CD4-positive, alpha-beta T cell (primary cell): ENCODE data around the gene GBA2. TPM values are rescaled to one million over a fixed set of nuclear protein-coding genes. Genes with fewer than 3 reads are reported as not detected.

Experiments used
- ATAC-seq: fragments of 200-7000 bp; cut with Tn5 transposase; one replicate; pipeline ENCODE4 v1.10.0; 2022; ENCODE audit warnings: mild to moderate bottlenecking; ENCODE audit not compliant: poor library complexity
- CTCF ChIA-PET: fragments of 350-600 bp; sonication (Branson Sonifier 250); formaldehyde crosslinking; loops from one replicate; lab custom pipeline; 2021; ENCODE audit warnings: antibody characterized with exemption, inconsistent platforms; lab: Charles Lee
- POLR2A ChIA-PET: fragments of 350-600 bp; sonication (Branson Sonifier 250); formaldehyde crosslinking; loops from one replicate; lab custom pipeline; 2021; ENCODE audit warnings: antibody characterized with exemption, inconsistent platforms; lab: Charles Lee
- DNase-seq, 14 experiments: peaks; one replicate each; pipeline ENCODE4 v3.0.0-alpha.2; 2013 to 2020; ENCODE audit warnings: mixed read lengths in 2 of 14
- H3K27ac ChIP-seq, 2 donors: one replicate each; pipeline versions ENCODE4 v1.5.1 to v1.7.0; 2013; ENCODE audit warnings: low read length in 2 of 2, low read depth in 1 of 2, mild to moderate bottlenecking in 1 of 2
- H3K27me3 ChIP-seq, 2 experiments: 1 replicate in 1 of 2; 2 replicates in 1 of 2; pipeline versions ENCODE4 v1.6.1 to v1.7.0; 2013; ENCODE audit warnings: low read length in 2 of 2, control low read depth in 1 of 2, mild to moderate bottlenecking in 1 of 2, moderate library complexity in 1 of 2; ENCODE audit not compliant: insufficient read depth in 2 of 2, control insufficient read depth in 1 of 2
- H3K36me3 ChIP-seq: one replicate; pipeline ENCODE4 v1.6.1; 2013; ENCODE audit warnings: low read length, control low read depth; ENCODE audit not compliant: insufficient read depth
- H3K4me1 ChIP-seq: one replicate; pipeline ENCODE4 v1.6.1; 2013; ENCODE audit warnings: low read length, control low read depth; ENCODE audit not compliant: insufficient read depth
- H3K4me3 ChIP-seq: one replicate; pipeline ENCODE4 v1.5.1; 2013; ENCODE audit warnings: mild to moderate bottlenecking, low read length, moderate library complexity
- H3K9me3 ChIP-seq, 2 experiments: 1 replicate in 1 of 2; 2 replicates in 1 of 2; pipeline versions ENCODE4 v1.6.1 to v1.7.0; 2013; ENCODE audit warnings: low read length in 2 of 2, mild to moderate bottlenecking in 2 of 2, control low read depth in 1 of 2, moderate library complexity in 1 of 2; ENCODE audit not compliant: control insufficient read depth in 1 of 2, insufficient read depth in 1 of 2
- H3K27ac Mint-ChIP-seq: one replicate; pipeline ENCODE4 v1.8.0; 2020; ENCODE audit warnings: mixed read lengths
- H3K27me3 Mint-ChIP-seq: one replicate; pipeline ENCODE4 v1.8.0; 2021; ENCODE audit warnings: mixed read lengths
- H3K36me3 Mint-ChIP-seq: one replicate; pipeline ENCODE4 v1.8.0; 2021; ENCODE audit warnings: low read depth, mixed read lengths
- H3K4me1 Mint-ChIP-seq: one replicate; pipeline ENCODE4 v1.8.0; 2021; ENCODE audit warnings: low read depth, mixed read lengths
- H3K4me3 Mint-ChIP-seq: one replicate; pipeline ENCODE4 v1.8.0; 2020; ENCODE audit warnings: mild to moderate bottlenecking, mixed read lengths
- H3K9me3 Mint-ChIP-seq: one replicate; pipeline ENCODE4 v1.8.0; 2020; ENCODE audit warnings: mixed read lengths
- intact Hi-C, 2 experiments: fragments of 100-400 bp; cut with DNase I in 1 of 2; cut with micrococcal nuclease in 1 of 2; formaldehyde crosslinking; loops; one replicate each; pipeline versions ENCODE4 v1.15.1 to v1.9.0; 2023 to 2025; cut with DNase I, micrococcal nuclease
- total RNA-seq, 174 experiments: library from RNA in 2 of 174; stranded (reverse) in 2 of 174; gene quantifications; one replicate each; pipeline ENCODE4 v1.2.3 and lab custom pipeline; 2021 to 2026
- TF ChIP-seq, protein P1 (sequence below): fragments of 200-600 bp; IDR thresholded peaks from one replicate; pipeline ENCODE4 v1.8.0; 2022; ENCODE audit warnings: antibody characterized with exemption, mild to moderate bottlenecking

Gene GBA2
- total RNA-seq, 2 experiments from 2014 or later: 17.3 to 18.6 TPM

DNA sequence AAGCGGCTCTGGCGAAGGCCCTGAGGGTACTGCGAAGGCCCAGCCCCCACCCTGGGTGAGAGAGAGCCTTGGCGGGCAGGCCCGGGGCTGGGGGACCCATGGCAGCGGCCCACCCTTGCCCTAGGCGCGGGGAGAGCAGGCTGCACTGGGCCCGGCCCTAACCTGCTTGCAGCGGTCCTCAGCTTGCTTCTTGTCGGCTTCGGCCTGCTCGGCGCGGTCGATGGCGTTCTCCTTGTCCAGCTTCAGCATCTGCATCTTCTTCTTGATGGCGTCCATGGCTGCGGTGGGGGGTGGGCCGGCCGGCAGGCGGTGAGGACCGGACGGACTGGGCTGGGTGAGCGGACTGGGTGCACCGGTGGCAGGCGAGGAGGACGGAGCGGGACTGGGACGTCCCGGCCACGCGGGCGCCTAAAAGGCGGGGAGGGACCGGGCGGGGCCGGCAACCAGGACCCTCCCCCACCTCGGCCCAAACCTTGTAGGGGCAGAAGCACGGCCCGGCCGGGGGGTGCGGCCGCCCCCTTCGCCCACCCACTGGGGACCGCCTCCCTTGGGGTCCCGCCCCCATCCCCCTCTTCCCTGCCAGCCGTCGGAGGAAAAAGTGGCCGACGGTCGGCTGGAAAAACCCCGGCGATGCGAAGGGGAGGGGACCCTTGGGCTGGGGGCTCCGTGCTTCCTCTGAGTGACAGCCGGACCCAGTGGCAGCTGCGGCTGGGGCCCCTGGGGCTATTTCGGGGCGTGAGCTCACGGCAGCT lies 59.3 kb downstream of the GBA2 start, which contains the start of gene TPM2:
TPM2 (minus strand) TSS at position 384 of the 752 bp plus-strand sequence; CDS start at position 276, 108 bp downstream.
- CTCF ChIA-PET: interaction anchor here (1.8 kb wide), 1 partner anchor 42 kb away, joined by 5 read pairs; no protein-coding TSS in a partner anchor
- Mint-ChIP-seq H3K4me1 (peaks cover 28% of the 10 kb centered on the region), H3K27me3 (no peaks in the 10 kb centered on the region)

DNA sequence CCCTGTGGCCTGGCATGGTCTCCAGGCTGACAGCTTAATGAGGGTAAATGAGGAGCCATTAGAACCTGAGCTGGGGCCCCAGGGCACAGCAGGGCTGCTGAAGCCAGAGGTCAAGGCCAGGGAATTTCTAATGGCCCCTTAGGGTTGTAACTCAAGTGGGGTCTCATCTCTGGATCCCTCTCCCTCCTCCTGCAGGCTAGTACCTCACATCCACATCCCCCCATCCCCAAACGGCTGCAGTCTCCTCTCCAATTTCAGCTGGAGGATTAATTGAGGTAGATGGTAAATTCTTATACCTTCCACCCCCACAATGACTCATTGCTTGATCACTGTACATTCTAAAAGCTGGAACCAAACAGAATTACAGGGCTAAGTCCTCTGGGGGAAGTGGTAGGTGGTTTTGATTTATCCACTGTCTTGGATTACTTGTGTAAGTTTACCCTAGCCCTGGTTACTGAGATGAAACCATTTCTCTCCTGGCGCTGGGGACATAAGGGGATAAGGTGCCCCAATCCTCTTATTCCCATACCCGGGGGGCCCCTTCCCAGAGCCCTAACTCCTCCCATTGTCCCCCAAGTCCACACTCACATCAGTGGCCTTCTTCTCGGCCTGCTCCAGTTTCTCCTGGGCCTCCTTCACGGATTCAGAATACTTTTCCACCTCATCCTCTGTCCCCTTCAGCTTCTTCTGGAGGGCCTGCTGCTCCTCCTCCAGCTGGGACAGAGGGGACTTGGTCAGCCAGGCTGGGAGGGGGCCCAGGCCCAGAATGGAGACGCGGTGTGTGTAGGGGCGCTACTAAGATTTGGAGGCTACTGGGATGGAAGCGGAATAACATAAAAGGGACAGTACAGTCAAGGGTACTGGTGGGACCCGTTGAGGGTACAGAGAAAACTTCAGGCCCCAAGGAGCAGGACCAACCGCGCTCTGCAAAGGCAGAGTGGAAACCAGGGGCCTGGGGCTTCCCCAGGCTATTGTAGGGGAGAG lies 60.2 kb downstream of the GBA2 start:
- no peaks in the 10 kb centered on the region for H3K36me3 Mint-ChIP-seq
- no peaks in the 10 kb centered on the region for H3K9me3 ChIP-seq
- CTCF ChIA-PET: interaction anchor here (0.7 to 1.8 kb wide), 3 partner anchors 8 to 31 kb away, joined by 3 to 14 read pairs (median 5); partner anchors contain the start of genes CCDC107 and RMRP
- no peaks in the 10 kb centered on the region for H3K9me3 Mint-ChIP-seq
- no peak overlapping the region for H3K4me3 ChIP-seq
- POLR2A ChIA-PET: interaction anchor here (1.3 to 1.7 kb wide), 2 partner anchors 40 to 42 kb away, joined by 3 to 9 read pairs; no protein-coding TSS in a partner anchor
- peaks cover 28% of the 10 kb centered on the region for H3K4me1 Mint-ChIP-seq
- TF ChIP-seq, protein P1, sequence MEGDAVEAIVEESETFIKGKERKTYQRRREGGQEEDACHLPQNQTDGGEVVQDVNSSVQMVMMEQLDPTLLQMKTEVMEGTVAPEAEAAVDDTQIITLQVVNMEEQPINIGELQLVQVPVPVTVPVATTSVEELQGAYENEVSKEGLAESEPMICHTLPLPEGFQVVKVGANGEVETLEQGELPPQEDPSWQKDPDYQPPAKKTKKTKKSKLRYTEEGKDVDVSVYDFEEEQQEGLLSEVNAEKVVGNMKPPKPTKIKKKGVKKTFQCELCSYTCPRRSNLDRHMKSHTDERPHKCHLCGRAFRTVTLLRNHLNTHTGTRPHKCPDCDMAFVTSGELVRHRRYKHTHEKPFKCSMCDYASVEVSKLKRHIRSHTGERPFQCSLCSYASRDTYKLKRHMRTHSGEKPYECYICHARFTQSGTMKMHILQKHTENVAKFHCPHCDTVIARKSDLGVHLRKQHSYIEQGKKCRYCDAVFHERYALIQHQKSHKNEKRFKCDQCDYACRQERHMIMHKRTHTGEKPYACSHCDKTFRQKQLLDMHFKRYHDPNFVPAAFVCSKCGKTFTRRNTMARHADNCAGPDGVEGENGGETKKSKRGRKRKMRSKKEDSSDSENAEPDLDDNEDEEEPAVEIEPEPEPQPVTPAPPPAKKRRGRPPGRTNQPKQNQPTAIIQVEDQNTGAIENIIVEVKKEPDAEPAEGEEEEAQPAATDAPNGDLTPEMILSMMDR: no peak
- peak overlapping the region; percentile 82 for H3K4me3 Mint-ChIP-seq
- H3K4me1 ChIP-seq: peaks cover 26% of the 10 kb centered on the region
- no peaks in the 10 kb centered on the region for H3K36me3 ChIP-seq
- peak overlapping the region in 1 of 2 donors; percentile 22 for H3K27ac ChIP-seq
- intact Hi-C loops: no loop called here
- peak; percentile 37 for ATAC-seq
- no peaks in the 10 kb centered on the region for H3K27me3 ChIP-seq
- H3K27me3 Mint-ChIP-seq: no peaks in the 10 kb centered on the region
- H3K27ac Mint-ChIP-seq: peak overlapping the region; percentile 1
- no peak for DNase-seq

More for the DNA sequence above, 59.3 kb downstream of the GBA2 start, which contains the start of gene TPM2:
- H3K36me3 Mint-ChIP-seq: no peaks in the 10 kb centered on the region
- TF ChIP-seq, protein P1: no peak
- H3K9me3 Mint-ChIP-seq: no peaks in the 10 kb centered on the region
- Histone ChIP-seq H3K36me3 (no peaks in the 10 kb centered on the region), H3K9me3 (no peaks in the 10 kb centered on the region), H3K4me1 (peaks cover 26% of the 10 kb centered on the region), H3K27me3 (no peaks in the 10 kb centered on the region), H3K27ac (peak within 1 kb of the TSS; percentile 40 to 55), H3K4me3 (peak within 1 kb of the TSS; percentile 88)
- DNase-seq (peak in 1 of 14 experiments; percentile 26), ATAC-seq (peak; percentile 10)
- POLR2A ChIA-PET: interaction anchor here (1.3 to 2.3 kb wide), 6 partner anchors 25 to 59 kb away, joined by 3 to 10 read pairs (median 7); partner anchors contain the start of gene ARHGEF39
- peak within 1 kb of the TSS; percentile 92 for H3K4me3 Mint-ChIP-seq
- H3K27ac Mint-ChIP-seq: peak within 1 kb of the TSS; percentile 73
- intact Hi-C loops: no loop called here
